Endothelial cell of umbilical vein (primary cell): ENCODE data around the gene PHLPP2.

Experiments used
- CTCF ChIP-seq, 2 donors: IDR thresholded peaks; 1 replicate in 1 of 2; 2 replicates in 1 of 2; pipeline ENCODE4 v1.5.1; 2011; ENCODE audit warnings: low read length in 2 of 2, mild to moderate bottlenecking in 2 of 2, moderate library complexity in 2 of 2, control low read depth in 1 of 2, inconsistent platforms in 1 of 2, low read depth in 1 of 2; ENCODE audit not compliant: insufficient read depth in 1 of 2; ENCODE audit errors: extremely low read depth in 1 of 2
- EZH2 ChIP-seq: IDR thresholded peaks from 2 replicates; pipeline ENCODE4 v1.6.1; 2012; ENCODE audit warnings: borderline replicate concordance, low read depth, mild to moderate bottlenecking, moderate library complexity, low read length, inconsistent platforms; ENCODE audit not compliant: severe bottlenecking
- POLR2A ChIP-seq: IDR thresholded peaks from 2 replicates; pipeline ENCODE4 v1.6.1; 2012; ENCODE audit warnings: low read depth, mild to moderate bottlenecking, control low read depth, low read length
- POLR2AphosphoS5 ChIP-seq: IDR thresholded peaks from 2 replicates; pipeline ENCODE4 v1.6.1; 2012; ENCODE audit warnings: low read depth, mild to moderate bottlenecking, control low read depth, low read length, moderate library complexity; ENCODE audit not compliant: insufficient read depth
- TF ChIP-seq, protein P1 (sequence below): IDR thresholded peaks from 2 replicates; pipeline ENCODE4 v1.6.1; 2011; ENCODE audit not compliant: insufficient read depth, insufficient read length

GRCh38 chr16:71687861-71688260 lies 36.6 kb downstream of the PHLPP2 start:
- TF ChIP-seq CTCF (IDR thresholded peaks at IDR 0.05; ENCODE audit: extremely low read depth in 1 of 2, insufficient read depth in 1 of 2, low read depth in 1 of 2, low read length in 2 of 2) (no peak), POLR2A (no peak), POLR2AphosphoS5 (no peak), EZH2 (no peak)
- TF ChIP-seq, protein P1, sequence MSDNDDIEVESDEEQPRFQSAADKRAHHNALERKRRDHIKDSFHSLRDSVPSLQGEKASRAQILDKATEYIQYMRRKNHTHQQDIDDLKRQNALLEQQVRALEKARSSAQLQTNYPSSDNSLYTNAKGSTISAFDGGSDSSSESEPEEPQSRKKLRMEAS, result no peak
